Progenitor cell of endocrine pancreas (in vitro differentiated cells): ENCODE measurements around the gene SAMD10. TPM values are rescaled to one million over a fixed set of nuclear protein-coding genes. Genes with fewer than 3 reads are reported as not detected.

Experiments used
- DNase-seq: peaks from one replicate; pipeline ENCODE4 v3.0.0; 2021; ENCODE audit warnings: low spot score; ENCODE audit not compliant: unreplicated experiment
- H3K27ac Mint-ChIP-seq: 2 replicates; pipeline ENCODE4 v1.8.0; 2021; ENCODE audit warnings: mild to moderate bottlenecking, moderate library complexity, mixed read lengths
- H3K27me3 Mint-ChIP-seq: 2 replicates; pipeline ENCODE4 v1.8.0; 2021; ENCODE audit warnings: mixed read lengths
- H3K36me3 Mint-ChIP-seq: 2 replicates; pipeline ENCODE4 v1.8.0; 2022; ENCODE audit warnings: mixed read lengths; ENCODE audit not compliant: insufficient read depth
- H3K4me1 Mint-ChIP-seq: 2 replicates; pipeline ENCODE4 v1.8.0; 2021; ENCODE audit warnings: low read depth, mixed read lengths
- H3K4me3 Mint-ChIP-seq: 2 replicates; pipeline ENCODE4 v1.8.0; 2021; ENCODE audit warnings: low read depth, mild to moderate bottlenecking, moderate library complexity, mixed read lengths
- H3K9me3 Mint-ChIP-seq: 2 replicates; pipeline ENCODE4 v1.8.0; 2021; ENCODE audit warnings: low read depth, mixed read lengths
- CTCF ChIP-seq: fragments of 200-600 bp; sonication (generic); IDR thresholded peaks from one replicate; pipeline ENCODE4 v1.5.0; 2021; ENCODE audit warnings: antibody characterized with exemption, mild to moderate bottlenecking; ENCODE audit not compliant: unreplicated experiment
- total RNA-seq: library from RNA; stranded (reverse); gene quantifications from 2 replicates; pipeline ENCODE4 v1.2.1, GENCODE V29; 2021

Gene SAMD10
- total RNA-seq, 1 donor from 2014 or later = 12.8 TPM

GRCh38 chr20:64024141-64024990, 44.9 kb upstream of the SAMD10 start:
- H3K27ac Mint-ChIP-seq = peak overlapping the region; percentile 62
- H3K4me1 Mint-ChIP-seq = peaks cover 5% of the 10 kb centered on the region
- TF ChIP-seq CTCF = no peak
- peaks cover 13% of the 10 kb centered on the region for H3K36me3 Mint-ChIP-seq
- H3K27me3 Mint-ChIP-seq = no peaks in the 10 kb centered on the region
- DNase-seq = no peak
- no peaks in the 10 kb centered on the region for H3K9me3 Mint-ChIP-seq
- no peak overlapping the region for H3K4me3 Mint-ChIP-seq

- Mint-ChIP-seq H3K9me3 (no peaks in the 10 kb centered on the region), H3K4me1 (peaks cover 5% of the 10 kb centered on the region), H3K4me3 (no peak overlapping the region), H3K27me3 (no peaks in the 10 kb centered on the region), H3K36me3 (peaks cover 17% of the 10 kb centered on the region), H3K27ac (peak overlapping the region; percentile 62)
- TF ChIP-seq CTCF = no peak
- DNase-seq = no peak
Observed at GRCh38 chr20:64023361-64024140, 44.1 kb upstream of the SAMD10 start.

GRCh38 chr20:64022671-64023360, 43.4 kb upstream of the SAMD10 start:
- Mint-ChIP-seq H3K4me3 (no peak overlapping the region), H3K27me3 (no peaks in the 10 kb centered on the region), H3K36me3 (peaks cover 17% of the 10 kb centered on the region), H3K9me3 (no peaks in the 10 kb centered on the region), H3K4me1 (peaks cover 5% of the 10 kb centered on the region), H3K27ac (no peak overlapping the region)
- no peak for DNase-seq
- TF ChIP-seq CTCF = no peak

- H3K36me3 Mint-ChIP-seq = peaks cover 22% of the 10 kb centered on the region
- no peak for DNase-seq
- no peak for TF ChIP-seq CTCF
Observed at GRCh38 chr20:64021124-64021975, 41.9 kb upstream of the SAMD10 start.

More at GRCh38 chr20:64021124-64021975, 41.9 kb upstream of the SAMD10 start:
- no peaks in the 10 kb centered on the region for H3K9me3 Mint-ChIP-seq
- peaks cover 5% of the 10 kb centered on the region for H3K4me1 Mint-ChIP-seq
- no peak overlapping the region for H3K27ac Mint-ChIP-seq
- no peak overlapping the region for H3K4me3 Mint-ChIP-seq
- no peaks in the 10 kb centered on the region for H3K27me3 Mint-ChIP-seq
